Neural progenitor cell (in vitro differentiated cells): Measurements from ENCODE around the gene CDH23. TPM values are rescaled to one million over a fixed set of nuclear protein-coding genes. Genes with fewer than 3 reads are reported as not detected.

Experiments
- DNase-seq: peaks from one replicate; pipeline ENCODE4 v3.0.0-alpha.2; 2016; ENCODE audit warnings: low spot score
- H2AFZ ChIP-seq: fragments of 200-600 bp; sonication (generic); replicated peaks from 2 replicates; pipeline ENCODE4 v1.6.1; 2016; ENCODE audit warnings: antibody characterized with exemption
- H3F3A ChIP-seq: fragments of 200-600 bp; sonication (generic); 2 replicates; pipeline ENCODE4 v1.6.1; 2016; ENCODE audit warnings: antibody characterized with exemption, low read depth
- H3K27ac ChIP-seq: fragments of 200-600 bp; sonication (generic); 2 replicates; pipeline ENCODE4 v1.5.1; 2016; ENCODE audit warnings: mild to moderate bottlenecking
- H3K27me3 ChIP-seq: fragments of 200-600 bp; sonication (generic); 2 replicates; pipeline ENCODE4 v1.6.1; 2016; ENCODE audit warnings: mild to moderate bottlenecking, moderate library complexity
- H3K36me3 ChIP-seq: fragments of 200-600 bp; sonication (generic); 2 replicates; pipeline ENCODE4 v1.5.1; 2016
- H3K4me1 ChIP-seq: fragments of 200-600 bp; sonication (generic); 2 replicates; pipeline ENCODE4 v1.6.1; 2016; ENCODE audit warnings: mixed run types
- H3K4me2 ChIP-seq: fragments of 200-600 bp; sonication (generic); 2 replicates; pipeline ENCODE4 v1.6.1; 2016
- H3K4me3 ChIP-seq: fragments of 200-600 bp; sonication (generic); 2 replicates; pipeline ENCODE4 v1.5.1; 2016
- H3K79me2 ChIP-seq: fragments of 200-600 bp; sonication (generic); 2 replicates; pipeline ENCODE4 v1.6.1; 2016; ENCODE audit warnings: low read depth
- H3K9ac ChIP-seq: fragments of 200-600 bp; sonication (generic); 2 replicates; pipeline ENCODE4 v1.6.1; 2016
- H3K9me3 ChIP-seq: fragments of 200-600 bp; sonication (generic); 2 replicates; pipeline ENCODE4 v1.5.1; 2016; ENCODE audit warnings: low read depth
- H4K20me1 ChIP-seq: fragments of 200-600 bp; sonication (generic); 2 replicates; pipeline ENCODE4 v1.6.1; 2016; ENCODE audit warnings: low read depth
- H3K27ac Mint-ChIP-seq: 3 replicates; pipeline ENCODE4 v1.8.0; 2021; ENCODE audit warnings: mixed read lengths
- H3K27me3 Mint-ChIP-seq: 2 replicates; pipeline ENCODE4 v1.8.0; 2022; ENCODE audit warnings: low read depth, mild to moderate bottlenecking, inconsistent platforms, moderate library complexity, mixed read lengths; ENCODE audit not compliant: insufficient read depth
- H3K36me3 Mint-ChIP-seq: 3 replicates; pipeline ENCODE4 v1.8.0; 2021; ENCODE audit warnings: mixed read lengths
- H3K4me1 Mint-ChIP-seq: 3 replicates; pipeline ENCODE4 v1.8.0; 2021; ENCODE audit warnings: mixed read lengths
- H3K4me3 Mint-ChIP-seq: 3 replicates; pipeline ENCODE4 v1.8.0; 2021; ENCODE audit warnings: mild to moderate bottlenecking, moderate library complexity, mixed read lengths
- H3K9me3 Mint-ChIP-seq: 3 replicates; pipeline ENCODE4 v1.8.0; 2020; ENCODE audit warnings: mixed read lengths
- EZH2 ChIP-seq: fragments of 200-600 bp; sonication (generic); IDR thresholded peaks from 2 replicates; pipeline ENCODE4 v1.6.1; 2017; ENCODE audit warnings: antibody characterized with exemption, mild to moderate bottlenecking, moderate library complexity
- EZH2phosphoT487 ChIP-seq: fragments of 200-600 bp; sonication (generic); IDR thresholded peaks from 2 replicates; pipeline ENCODE4 v1.6.1; 2017; ENCODE audit warnings: antibody characterized with exemption
- total RNA-seq: library from RNA; depleted of rRNA; stranded (reverse); fragments of >200 nt; gene quantifications from 2 replicates; pipeline ENCODE4 v1.2.3, GENCODE V29; 2015; ENCODE audit warnings: low replicate concordance
- TF ChIP-seq, protein P1 (sequence below): fragments of 200-600 bp; sonication (generic); IDR thresholded peaks from 2 replicates; pipeline ENCODE4 v1.5.1; 2017; ENCODE audit warnings: antibody characterized with exemption, mild to moderate bottlenecking

CDH23 gene
- total RNA-seq, 1 donor from 2014 or later = 5.9 TPM

DNA sequence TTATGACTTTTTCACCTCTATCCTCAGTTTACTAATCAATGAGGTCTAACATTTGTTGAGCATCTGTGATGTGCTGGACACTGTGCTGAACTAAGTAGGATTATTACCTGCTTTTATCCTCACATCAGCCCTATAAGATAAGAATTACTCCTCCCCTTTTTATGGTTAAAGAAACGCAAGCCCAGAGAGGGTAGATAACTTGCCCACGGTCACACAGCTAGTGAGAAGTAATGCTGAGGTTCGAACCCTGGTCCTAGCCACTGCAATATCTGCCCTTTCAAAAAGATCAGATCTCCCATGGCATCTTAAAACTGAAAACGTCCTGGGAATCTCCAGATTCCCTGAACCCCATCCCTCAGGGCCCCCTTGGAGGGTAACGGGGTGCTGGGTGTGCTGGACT lies 204.6 kb downstream of the CDH23 start:
- H3K9me3 Mint-ChIP-seq = no peaks in the 10 kb centered on the region
- H3K36me3 ChIP-seq = no peaks in the 10 kb centered on the region
- H3K4me1 Mint-ChIP-seq = peaks cover 28% of the 10 kb centered on the region
- no peaks in the 10 kb centered on the region for H3K36me3 Mint-ChIP-seq
- TF ChIP-seq EZH2phosphoT487 = no peak
- TF ChIP-seq, protein P1, sequence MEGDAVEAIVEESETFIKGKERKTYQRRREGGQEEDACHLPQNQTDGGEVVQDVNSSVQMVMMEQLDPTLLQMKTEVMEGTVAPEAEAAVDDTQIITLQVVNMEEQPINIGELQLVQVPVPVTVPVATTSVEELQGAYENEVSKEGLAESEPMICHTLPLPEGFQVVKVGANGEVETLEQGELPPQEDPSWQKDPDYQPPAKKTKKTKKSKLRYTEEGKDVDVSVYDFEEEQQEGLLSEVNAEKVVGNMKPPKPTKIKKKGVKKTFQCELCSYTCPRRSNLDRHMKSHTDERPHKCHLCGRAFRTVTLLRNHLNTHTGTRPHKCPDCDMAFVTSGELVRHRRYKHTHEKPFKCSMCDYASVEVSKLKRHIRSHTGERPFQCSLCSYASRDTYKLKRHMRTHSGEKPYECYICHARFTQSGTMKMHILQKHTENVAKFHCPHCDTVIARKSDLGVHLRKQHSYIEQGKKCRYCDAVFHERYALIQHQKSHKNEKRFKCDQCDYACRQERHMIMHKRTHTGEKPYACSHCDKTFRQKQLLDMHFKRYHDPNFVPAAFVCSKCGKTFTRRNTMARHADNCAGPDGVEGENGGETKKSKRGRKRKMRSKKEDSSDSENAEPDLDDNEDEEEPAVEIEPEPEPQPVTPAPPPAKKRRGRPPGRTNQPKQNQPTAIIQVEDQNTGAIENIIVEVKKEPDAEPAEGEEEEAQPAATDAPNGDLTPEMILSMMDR = no peak
- TF ChIP-seq EZH2 = no peak
- DNase-seq = no peak
- no peaks in the 10 kb centered on the region for H3K9me3 ChIP-seq
- H3K4me3 Mint-ChIP-seq = no peak overlapping the region
- no peak overlapping the region for H3K9ac ChIP-seq
- peaks cover 9% of the 10 kb centered on the region for H3F3A ChIP-seq
- no peak overlapping the region for H3K4me3 ChIP-seq
- H4K20me1 ChIP-seq = no peaks in the 10 kb centered on the region
- no peak overlapping the region for H3K27ac ChIP-seq
- H2AFZ ChIP-seq = no peak overlapping the region
- H3K27ac Mint-ChIP-seq = peak overlapping the region; percentile 37
- no peaks in the 10 kb centered on the region for H3K79me2 ChIP-seq
- peaks cover 28% of the 10 kb centered on the region for H3K4me1 ChIP-seq
- H3K27me3 ChIP-seq = no peaks in the 10 kb centered on the region
- peaks cover 6% of the 10 kb centered on the region for H3K27me3 Mint-ChIP-seq
- no peak overlapping the region for H3K4me2 ChIP-seq

- H3F3A ChIP-seq = peaks cover 28% of the 10 kb centered on the region
- H3K4me2 ChIP-seq = no peak overlapping the region
- H3K27ac ChIP-seq = no peak overlapping the region
- no peak overlapping the region for H2AFZ ChIP-seq
- no peaks in the 10 kb centered on the region for H3K36me3 ChIP-seq
- no peaks in the 10 kb centered on the region for H4K20me1 ChIP-seq
- peak overlapping the region; percentile 12 for H3K27ac Mint-ChIP-seq
- H3K4me3 ChIP-seq = no peak overlapping the region
- H3K27me3 ChIP-seq = no peaks in the 10 kb centered on the region
- H3K9me3 ChIP-seq = no peaks in the 10 kb centered on the region
- H3K27me3 Mint-ChIP-seq = peaks cover 6% of the 10 kb centered on the region
- H3K36me3 Mint-ChIP-seq = no peaks in the 10 kb centered on the region
- DNase-seq = no peak
- H3K9me3 Mint-ChIP-seq = no peaks in the 10 kb centered on the region
- peaks cover 28% of the 10 kb centered on the region for H3K4me1 ChIP-seq
- H3K9ac ChIP-seq = no peak overlapping the region
- no peaks in the 10 kb centered on the region for H3K79me2 ChIP-seq
- TF ChIP-seq, protein P1 = no peak
- no peak overlapping the region for H3K4me3 Mint-ChIP-seq
- H3K4me1 Mint-ChIP-seq = peaks cover 42% of the 10 kb centered on the region
Observed at GRCh38 chr10:71603150-71603549, 206.4 kb downstream of the CDH23 start.

DNA sequence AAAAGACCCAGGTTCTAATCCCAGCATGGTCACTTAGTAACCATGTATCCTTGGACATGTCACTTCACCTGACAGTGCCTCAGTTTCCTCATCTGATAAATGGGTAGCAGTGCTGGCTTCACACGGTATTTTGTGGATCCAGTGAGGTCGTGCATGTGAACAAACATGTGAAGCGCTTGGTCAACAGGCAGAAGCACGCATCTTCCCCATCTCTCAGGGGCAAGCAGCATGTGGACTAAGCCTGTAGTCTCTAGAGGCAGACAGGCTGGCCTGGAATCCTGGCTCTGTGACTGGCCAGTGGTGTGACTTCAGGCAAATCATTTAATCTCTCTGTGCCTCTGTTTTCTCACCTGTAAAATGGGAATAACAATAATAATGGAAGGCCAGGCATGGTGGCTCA lies 207.0 kb downstream of the CDH23 start:
- DNase-seq = no peak
- Histone ChIP-seq H3K9me3 (no peaks in the 10 kb centered on the region), H3K4me1 (peaks cover 34% of the 10 kb centered on the region), H2AFZ (no peak overlapping the region), H3K79me2 (no peaks in the 10 kb centered on the region), H4K20me1 (no peaks in the 10 kb centered on the region), H3K4me3 (no peak overlapping the region), H3K27me3 (no peaks in the 10 kb centered on the region), H3K27ac (no peak overlapping the region), H3K36me3 (no peaks in the 10 kb centered on the region), H3K9ac (no peak overlapping the region), H3K4me2 (no peak overlapping the region), H3F3A (peaks cover 34% of the 10 kb centered on the region)
- peaks cover 6% of the 10 kb centered on the region for H3K27me3 Mint-ChIP-seq
- H3K4me1 Mint-ChIP-seq = peaks cover 48% of the 10 kb centered on the region
- H3K4me3 Mint-ChIP-seq = no peak overlapping the region
- TF ChIP-seq, protein P1 = no peak
- TF ChIP-seq EZH2phosphoT487 (no peak), EZH2 (no peak)
- no peaks in the 10 kb centered on the region for H3K9me3 Mint-ChIP-seq
- no peaks in the 10 kb centered on the region for H3K36me3 Mint-ChIP-seq
- H3K27ac Mint-ChIP-seq = no peak overlapping the region
